NCI-H146 treated with DMSO at 0.1 percent for 48 hours (cell line): Measurements from ENCODE around the gene DIP2B.
A peak's percentile ranks its signal among the peaks of the same experiment; 100 is the strongest.
"Not testable (repeated sequence)": the region's sequence is repeated elsewhere in the genome, so short reads cannot be mapped to it uniquely, and the experiment has no call there.

Experiments
- DNase-seq: peaks from one replicate; lab custom pipeline; 2025; ENCODE audit not compliant: unreplicated experiment; lab: John Stamatoyannopoulos, UW

The DIP2B gene

DNA sequence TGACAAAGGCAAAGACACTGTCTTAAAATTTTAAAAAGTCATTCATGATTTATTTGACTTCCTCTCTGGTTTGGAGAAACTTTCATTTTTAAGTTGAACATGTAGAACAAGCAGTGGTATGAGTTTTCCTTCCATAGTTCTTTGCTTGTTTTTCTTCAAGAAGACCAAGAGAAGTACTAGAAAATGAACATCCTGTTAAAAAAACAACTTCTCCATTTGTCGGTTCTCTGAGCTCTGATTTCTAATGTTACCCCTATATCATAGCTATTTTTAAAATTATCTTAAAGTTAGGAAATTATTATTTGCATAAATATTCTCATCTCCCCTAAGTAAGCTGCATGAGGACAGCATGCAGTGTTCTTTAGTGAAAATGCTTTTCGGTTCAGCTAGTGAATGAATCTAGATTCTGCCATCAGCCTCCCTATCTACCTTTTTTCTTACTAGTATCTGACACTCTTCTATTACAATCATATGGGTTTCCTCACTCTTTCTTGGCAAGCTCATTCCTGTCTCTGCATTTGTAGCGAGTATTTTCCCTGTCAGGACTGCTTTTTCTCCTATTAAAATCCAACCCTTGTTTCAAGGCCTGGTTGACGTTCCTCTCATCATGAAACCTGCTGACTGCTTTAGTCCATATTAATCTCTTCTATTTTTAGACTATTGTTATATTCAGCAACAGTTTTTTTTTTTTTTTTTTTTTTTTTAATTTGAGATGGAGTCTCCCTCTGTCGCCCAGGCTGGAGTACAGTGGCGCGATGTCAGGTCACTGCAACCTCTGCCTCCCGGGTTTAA, 15.8 kb downstream of the DIP2B start:
- no peak for DNase-seq

DNA sequence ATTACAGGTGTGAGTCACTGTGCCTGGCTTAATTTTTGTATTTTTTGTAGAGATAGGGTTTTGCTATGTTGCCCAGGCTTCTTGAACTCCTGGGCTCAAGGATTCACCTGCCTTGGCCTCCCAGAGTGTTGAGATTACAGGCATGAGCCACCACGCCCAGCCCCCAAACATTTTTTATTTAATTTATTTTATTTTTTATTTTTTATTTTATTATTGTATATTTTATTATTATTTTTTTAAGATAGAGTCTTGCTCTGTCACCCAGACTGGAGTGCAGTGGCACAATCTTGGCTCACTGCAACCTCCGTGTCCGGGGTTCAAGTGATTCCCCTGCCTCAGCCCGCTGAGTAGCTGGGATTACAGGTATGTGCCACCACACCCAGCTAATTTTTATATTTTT, 17.0 kb downstream of the DIP2B start:
- not testable (repeated sequence) for DNase-seq

DNA sequence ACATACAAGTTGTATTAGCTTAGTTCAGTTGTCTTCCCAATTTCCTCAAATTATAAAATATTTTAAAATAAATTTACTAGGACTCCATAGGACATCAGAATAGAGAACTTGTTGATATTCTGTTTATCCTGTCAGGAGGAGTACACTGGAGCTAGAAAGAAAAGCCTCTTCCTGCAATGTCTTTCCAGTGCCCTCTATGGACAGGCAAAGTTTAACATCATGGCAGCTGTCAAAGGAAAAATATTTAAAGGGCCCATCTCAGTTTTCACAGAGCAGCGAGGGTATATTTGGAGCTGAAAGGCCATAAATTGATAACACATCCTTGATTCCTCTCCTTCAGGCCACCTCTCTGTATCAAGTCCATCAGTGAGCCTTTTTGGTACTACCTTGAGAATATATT, 19.0 kb downstream of the DIP2B start:
- DNase-seq = no peak

DNA sequence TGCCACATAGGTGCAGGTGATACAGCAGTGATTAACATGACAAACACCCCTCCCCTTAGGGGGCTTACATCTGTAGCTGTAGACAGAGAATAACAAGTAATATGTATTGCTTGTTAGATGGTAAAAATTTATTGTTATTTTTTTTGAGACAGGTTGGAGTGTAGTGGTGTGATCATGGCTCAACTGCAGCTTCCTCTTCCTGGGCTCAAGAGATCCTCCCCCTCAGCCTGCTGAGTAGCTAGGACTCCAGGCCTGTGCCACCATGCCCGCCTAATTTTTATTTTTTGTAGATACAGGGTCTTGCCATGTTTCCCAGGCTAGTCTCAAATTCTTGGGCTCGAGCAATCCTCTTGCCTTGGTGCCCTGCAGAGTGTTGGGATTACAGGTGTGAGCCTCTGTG, 19.8 kb downstream of the DIP2B start:
- no peak for DNase-seq

DNA sequence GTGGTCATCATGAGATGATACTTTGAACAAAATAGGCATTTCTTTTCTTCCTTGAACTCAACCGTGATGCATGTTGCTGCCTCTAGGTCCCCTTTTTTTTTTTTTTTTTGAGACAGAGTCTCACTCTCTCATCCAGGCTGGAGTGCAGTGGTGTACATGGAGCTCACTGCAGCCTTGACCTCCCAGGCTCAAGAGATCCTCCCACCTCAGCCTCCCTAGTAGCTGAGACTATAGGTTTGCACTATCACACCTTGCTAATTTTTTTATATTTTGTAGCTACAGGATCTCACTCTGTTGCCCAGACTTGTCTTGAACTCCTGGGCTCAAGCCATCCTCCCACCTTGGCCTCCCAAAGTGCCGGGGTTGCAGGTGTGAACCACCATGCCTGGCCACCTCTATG, 20.6 kb downstream of the DIP2B start:
- no peak for DNase-seq

DNA sequence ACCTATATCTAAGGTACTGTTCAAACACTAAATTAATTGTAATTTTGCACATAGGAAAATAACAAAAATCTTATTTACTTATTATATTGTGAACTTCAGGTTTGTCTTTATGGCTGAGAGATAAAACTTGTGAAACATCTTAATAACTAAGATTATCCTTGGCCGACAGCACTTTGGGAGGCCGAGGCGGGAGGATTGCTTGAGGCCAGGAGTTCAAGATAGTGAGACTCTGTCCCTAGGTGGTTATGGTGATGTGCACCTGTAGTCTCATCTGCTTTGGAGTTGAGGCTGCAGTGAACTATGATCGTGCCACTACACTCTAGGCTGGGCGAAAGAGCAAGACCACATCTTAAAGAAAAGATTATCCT, 22.6 kb downstream of the DIP2B start:
- no peak for DNase-seq

DNA sequence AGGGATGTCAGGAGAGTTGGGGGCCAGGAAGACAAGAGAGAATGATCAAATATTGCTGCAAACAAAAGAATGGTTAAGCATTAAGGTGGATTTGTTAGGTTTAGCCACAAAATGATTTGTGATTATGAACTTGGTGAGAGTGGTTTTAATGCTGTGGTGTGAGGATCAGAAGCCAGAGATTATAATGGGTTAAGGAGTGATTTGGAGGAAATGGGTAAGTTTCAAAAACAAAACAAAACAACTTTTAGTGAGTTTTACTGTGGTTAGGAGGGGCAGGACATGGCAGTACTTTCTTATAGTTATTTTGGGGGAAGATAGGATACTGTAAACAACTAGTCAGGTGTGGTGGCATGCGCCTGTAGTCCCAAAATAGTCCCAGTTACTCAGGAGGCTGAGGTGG, 24.0 kb downstream of the DIP2B start:
- no peak for DNase-seq

DNA sequence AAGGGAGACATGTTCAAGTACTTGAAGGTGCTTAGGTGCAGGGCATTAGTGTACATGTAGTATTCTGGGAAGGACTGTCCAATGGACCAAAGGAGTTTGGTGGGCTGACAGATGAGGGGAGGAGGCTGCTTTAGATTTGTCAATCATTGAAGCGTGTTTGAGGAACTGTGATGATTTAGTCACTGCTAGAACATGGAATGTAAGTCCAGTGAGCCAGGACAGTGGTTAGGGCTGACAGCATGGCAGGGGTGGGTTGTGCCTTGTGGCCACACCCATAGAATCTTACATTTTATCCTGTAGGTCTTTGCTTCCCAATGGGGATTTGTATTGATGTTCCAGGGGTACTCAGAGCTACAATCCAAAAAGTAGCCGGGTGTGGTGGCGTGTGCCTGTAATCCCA, 24.6 kb downstream of the DIP2B start:
- DNase-seq = no peak

DNA sequence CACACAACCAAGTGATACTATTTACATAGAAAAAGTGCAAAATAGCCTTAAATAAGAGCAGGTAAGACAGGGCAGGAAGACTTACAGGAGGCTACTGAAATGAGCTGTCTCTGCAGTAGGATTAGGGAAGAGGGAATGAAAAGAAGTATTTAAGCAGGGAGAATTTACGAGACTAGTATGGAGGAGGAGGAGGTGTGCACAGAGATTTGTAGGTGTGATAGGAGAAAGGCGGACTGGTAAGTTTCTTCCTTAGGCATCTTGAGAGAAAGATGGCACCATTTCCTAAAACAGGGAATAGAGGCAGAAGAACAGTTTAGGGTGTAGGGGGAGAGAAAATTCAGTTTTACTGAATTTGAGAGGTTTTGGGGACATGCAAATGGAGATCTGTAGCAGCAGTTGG, 25.7 kb downstream of the DIP2B start:
- no peak for DNase-seq

DNA sequence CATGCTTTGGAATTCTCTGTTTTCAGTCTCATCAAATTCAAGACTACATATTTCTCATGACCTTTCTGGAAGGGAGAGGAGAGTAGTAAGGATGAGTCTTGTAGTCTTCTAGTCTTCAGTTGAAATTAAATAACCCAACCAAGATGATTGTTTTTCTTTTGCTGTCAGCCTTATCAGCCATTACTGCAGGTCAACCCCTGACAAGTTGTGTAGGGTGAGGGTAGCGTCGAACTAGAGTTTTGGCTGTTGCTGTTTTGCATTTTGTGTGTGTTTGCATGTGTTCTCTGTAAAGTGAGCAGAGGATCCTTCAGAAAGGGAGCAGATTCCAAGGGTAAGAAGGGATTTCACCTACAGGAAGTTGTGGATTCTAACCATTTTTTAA, 28.4 kb downstream of the DIP2B start:
- no peak for DNase-seq

DNA sequence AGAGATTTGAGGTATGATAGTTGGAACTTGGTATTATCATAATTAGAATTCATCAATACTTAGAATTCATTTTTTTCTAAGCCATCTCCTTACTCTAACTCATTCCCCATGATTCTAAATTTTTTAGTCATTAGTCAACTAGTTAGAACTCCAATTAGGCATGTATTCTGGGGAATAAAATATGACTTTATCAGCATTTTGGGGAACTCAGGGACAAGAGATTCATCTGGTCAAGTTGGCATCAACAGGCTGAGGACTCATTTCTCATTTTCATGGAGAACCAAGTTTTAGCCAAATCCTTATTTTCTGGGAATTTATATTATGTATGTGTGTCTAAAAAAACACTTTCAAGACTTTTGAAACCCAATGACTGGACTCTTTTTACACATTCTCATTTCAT, 29.2 kb downstream of the DIP2B start:
- no peak for DNase-seq

DNA sequence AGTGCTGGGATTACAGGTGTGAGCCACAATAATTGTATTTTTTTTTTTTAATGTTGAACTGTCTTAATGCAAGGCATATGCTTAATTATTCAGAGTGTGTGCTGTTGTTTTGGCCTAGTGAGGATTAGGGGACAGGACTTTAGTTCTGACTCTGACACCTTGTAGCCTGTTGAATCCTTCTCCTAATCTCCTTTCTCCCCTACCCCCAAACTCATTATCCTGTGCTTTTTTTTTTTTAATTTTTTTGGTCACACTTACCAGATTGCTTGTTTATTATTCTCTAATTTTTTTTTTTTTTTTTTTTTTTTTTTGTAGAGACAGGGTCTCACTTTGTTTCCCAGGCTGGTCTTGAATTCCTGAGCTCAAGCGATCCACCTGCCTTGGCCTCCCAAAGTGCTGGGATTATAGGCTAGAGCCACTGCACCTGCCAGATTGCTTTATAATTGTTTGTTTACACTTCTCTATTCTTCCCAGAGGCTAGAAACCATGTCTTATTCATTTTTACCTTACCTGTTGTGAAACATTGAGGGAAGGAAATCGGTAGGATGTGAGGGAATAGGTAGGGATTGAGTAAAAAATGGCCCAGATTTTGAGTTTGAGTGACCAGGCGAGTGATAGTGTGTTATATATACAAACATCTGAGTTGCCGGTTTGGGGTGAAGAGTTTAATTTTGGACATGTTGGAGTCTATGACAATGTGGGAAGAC, 32.2 kb downstream of the DIP2B start:
- peak; percentile 64 for DNase-seq

DNA sequence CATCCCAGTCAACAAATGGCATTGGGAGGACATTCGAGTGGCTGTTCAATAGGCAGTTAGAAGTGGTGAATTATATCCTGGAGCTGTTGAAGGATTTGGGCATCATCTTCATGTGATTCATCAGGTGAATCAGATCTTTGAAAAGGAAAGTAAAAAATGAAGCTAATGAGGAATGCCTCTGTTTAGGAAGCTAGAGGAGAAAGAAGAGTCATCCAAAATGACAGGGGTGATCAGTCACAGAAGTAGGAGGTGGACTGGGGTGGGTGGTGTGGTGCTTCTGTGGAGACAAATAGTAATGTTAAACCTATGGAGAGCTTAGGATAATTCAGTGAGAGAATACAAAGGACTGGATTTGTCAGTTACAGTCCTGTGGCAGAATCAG, 32.7 kb downstream of the DIP2B start:
- DNase-seq = no peak

DNA sequence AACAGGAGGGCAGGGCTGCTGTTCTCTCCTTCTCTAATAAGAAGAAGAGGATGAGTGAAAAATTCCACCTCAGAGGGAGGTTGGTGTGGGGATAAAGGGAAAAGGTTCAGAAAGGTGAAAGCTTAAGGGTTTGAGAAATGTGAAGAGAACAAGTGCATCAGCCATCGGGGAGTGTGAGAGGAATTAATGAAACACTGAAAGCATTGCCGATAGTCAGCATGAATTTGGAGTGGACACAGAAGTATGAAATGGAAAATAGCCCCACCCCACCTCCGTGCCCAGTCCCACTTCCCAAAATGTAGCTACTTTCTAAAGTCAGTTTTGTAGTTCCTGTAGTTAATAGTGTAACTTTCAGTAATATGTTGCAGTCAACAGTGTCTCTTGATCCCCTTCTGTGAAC, 33.4 kb downstream of the DIP2B start:
- no peak for DNase-seq

DNA sequence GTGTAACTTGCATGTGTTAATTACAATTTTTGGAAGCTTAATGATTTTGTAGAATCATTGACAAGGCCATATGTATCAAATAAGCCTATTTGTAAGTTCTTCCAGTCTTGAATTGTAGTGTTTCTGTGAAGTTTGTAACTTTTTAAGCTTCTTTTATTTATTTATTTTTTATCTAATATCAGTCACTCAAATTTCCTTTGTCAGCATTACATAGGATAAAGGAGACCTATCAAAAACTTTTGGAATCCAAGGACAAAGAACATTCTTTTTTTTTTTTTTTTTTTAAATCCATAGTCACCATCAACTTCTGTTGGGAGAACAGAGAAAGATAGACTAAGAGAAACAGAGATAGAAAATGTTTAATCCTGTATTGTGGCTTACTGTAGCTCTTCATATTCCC, 36.4 kb downstream of the DIP2B start:
- no peak for DNase-seq

DNA sequence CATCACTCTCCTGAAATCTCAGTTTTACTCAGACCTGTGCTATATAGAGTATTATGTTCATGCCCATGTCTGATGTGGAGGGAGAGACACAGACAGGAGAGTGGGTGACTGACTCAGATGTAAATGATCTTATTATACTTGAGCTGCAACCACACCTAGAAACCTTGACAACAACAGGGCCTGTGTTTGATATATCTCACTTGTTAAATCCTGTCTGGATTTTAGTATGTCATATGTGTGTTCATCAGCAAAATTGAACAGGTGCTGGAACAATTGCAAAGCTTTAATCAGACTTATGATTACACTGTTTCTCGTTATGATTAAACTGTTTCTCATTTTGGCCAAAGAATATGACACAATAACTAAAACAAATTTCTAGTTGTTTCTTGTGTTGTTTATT, 37.7 kb downstream of the DIP2B start:
- DNase-seq = no peak

DNA sequence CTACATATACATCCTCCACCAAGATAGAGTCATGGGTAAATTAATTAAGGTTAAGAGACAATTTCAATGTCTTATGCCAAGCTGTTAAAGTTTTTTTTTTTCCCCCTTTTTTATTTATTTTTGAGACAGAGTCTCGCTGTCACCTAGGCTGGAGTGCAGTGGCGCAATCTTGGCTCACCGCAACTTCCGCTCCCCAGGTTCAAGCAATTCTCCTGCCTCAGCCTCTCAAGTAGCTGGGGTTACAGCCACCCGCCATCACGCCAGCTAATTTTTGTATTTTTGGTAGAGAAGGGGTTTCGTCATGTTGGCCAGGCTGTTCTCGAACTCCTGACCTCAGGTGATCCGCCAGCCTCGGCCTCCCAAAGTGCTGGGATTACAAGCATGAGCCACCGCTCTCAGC, 38.4 kb downstream of the DIP2B start:
- DNase-seq = not testable (repeated sequence)

DNA sequence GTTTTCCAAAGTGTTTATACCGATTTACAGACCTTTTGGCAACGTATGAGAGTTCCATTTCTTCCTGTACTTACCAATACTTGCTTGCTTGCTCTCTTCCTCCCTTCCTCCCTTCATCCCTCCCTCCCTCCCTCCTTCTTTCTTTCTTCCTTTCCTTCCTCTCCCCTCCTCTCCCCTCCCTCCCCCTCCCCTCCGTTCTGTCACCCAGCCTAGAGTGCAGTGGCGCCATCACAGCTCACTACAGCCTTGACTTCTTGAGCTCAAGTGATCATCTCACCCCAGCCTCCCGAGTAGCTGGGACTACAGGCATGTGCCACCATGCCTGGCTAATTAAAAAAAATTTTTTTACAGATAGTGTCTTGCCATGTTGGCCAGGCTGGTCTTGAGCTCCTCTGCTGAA, 40.4 kb downstream of the DIP2B start:
- no peak for DNase-seq

DNA sequence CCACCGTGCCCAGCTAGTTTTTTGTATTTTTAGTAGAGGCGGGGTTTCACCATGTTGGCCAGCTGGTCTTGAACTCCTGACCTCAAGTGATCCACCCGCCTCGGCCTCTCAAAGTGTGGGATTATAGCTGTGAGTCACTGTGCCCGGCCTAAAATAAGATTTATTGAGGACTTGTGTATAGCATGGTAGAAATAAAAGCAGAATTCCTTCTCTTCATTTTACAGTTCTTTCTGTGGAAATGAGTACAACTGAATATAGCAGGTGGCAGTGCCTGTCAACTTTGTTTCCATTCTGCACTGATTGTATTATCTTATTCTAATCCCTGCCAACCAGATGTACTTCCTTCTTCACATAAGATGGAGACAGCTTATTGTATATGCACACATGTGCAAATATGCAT, 41.0 kb downstream of the DIP2B start:
- no peak for DNase-seq

DNA sequence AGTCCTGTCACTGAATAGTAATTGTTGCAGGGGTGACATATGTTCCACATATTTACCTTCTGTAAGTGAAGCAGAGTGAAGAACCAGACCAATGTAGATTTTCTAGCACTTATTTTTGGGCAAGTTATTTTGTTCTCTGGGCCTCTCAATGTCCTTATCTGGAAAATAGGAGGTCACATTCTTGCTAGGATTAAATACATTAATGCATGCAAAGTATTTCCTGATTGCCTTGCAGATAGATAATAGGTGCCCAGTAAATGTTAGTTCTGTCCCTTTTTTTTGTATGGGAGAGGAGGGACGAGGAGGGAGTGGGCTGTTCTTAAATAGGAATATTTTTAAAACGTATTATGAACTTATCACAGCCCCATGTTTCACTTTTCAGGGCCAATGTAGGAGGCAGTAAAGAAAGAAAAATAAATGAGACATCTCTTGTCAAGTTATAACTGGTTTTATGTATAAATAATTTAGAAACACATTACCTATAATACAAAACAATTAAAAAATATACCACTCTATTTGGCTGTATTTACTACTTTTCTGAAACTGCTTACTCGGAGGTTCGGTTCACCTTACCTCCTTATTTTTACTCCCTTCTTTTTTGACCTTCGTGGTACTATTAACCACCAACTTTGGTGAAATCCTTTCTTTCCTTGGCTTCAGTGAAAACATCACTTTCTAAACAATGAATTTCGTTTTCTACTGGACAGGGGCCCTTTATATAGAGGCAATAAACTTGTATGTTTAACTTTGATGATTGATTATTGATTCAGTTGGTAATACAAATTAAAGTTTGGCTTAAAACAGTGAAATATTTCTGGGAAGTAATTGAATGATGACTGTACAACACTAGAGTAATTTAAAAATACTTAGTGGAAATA, 41.9 kb downstream of the DIP2B start:
- no peak for DNase-seq

DNA sequence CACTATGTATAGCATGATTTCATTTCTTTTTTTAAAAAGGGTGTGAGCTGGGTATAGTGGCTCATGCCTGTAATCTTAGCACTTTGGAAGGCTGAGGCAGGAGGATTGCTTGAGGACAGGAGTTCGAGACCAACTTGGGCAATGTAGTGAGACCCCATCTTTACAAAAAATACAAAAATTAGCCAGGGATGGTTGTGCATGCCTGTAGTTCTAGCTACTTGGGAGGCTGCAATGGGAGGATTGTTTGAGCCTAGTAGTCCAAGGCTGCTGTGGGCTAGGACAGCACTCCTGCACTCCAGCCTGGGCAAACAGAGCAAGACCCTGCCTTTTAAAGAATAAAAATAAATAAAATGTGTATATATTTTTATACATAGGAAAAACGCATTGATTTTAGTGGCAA, 43.0 kb downstream of the DIP2B start:
- no peak for DNase-seq

DNA sequence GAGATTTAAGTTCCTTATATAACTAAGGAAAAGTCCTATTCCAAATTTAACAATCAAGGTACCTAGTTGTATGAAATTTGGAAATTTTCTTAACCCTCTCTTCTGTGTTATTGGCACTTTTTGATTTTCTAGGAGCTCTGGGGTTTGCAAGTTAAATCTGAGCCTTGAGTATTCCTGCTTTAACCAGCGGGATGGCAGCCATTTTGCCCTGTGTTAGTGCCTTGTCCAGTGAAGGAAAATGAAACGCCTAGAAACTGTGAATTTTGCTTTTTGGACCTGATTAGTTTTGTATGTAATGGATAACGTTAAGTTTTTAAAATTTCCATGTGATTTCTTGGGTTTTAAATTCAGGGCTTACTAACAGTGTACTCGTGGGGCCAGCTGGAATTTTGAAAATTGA, 45.1 kb downstream of the DIP2B start:
- no peak for DNase-seq
